GM18519 (cell line): Measurements from ENCODE around the gene VOPP1.
"Not testable (repeated sequence)": the region's sequence is repeated elsewhere in the genome, so short reads cannot be mapped to it uniquely, and the experiment has no call there.

Source experiments
- ATAC-seq: cut with Tn5 transposase; IDR thresholded peaks from one replicate; pipeline ENCODE4 v1.9.1; 2021; ENCODE audit warnings: mild to moderate bottlenecking, moderate library complexity; ENCODE audit not compliant: unreplicated experiment, low FRiP score

Gene VOPP1

GRCh38 chr7:55473932-55474331 lies 98.4 kb downstream of the VOPP1 start:
- no peak for ATAC-seq

- no peak for ATAC-seq
Observed at GRCh38 chr7:55472928-55473725, 99.2 kb downstream of the VOPP1 start.

- not testable (repeated sequence) for ATAC-seq
Observed at GRCh38 chr7:55472406-55472805, 99.9 kb downstream of the VOPP1 start.

- ATAC-seq, result not testable (repeated sequence)
Observed at GRCh38 chr7:55471594-55471993, 100.7 kb downstream of the VOPP1 start.

GRCh38 chr7:55470261-55470660 lies 102.0 kb downstream of the VOPP1 start:
- ATAC-seq, result no peak

- ATAC-seq, result no peak
Observed at GRCh38 chr7:55469721-55470120, 102.6 kb downstream of the VOPP1 start.

GRCh38 chr7:55469271-55469681 lies 103.0 kb downstream of the VOPP1 start:
- ATAC-seq, result no peak

GRCh38 chr7:55468495-55468894 lies 103.8 kb downstream of the VOPP1 start:
- no peak for ATAC-seq

- no peak for ATAC-seq
Observed at GRCh38 chr7:55467047-55467593, 105.2 kb downstream of the VOPP1 start.

- no peak for ATAC-seq
Observed at GRCh38 chr7:55465691-55466090, 106.6 kb downstream of the VOPP1 start.

- ATAC-seq, result no peak
Observed at GRCh38 chr7:55464422-55464821, 107.9 kb downstream of the VOPP1 start.

GRCh38 chr7:55463686-55464262 lies 108.5 kb downstream of the VOPP1 start:
- ATAC-seq, result no peak

- no peak for ATAC-seq
Observed at GRCh38 chr7:55458351-55458750, 114.0 kb downstream of the VOPP1 start.

- no peak for ATAC-seq
Observed at GRCh38 chr7:55457801-55458200, 114.5 kb downstream of the VOPP1 start.

GRCh38 chr7:55452971-55453370 lies 119.3 kb downstream of the VOPP1 start:
- ATAC-seq, result no peak

GRCh38 chr7:55449992-55450535 lies 122.2 kb downstream of the VOPP1 start:
- no peak for ATAC-seq

- no peak for ATAC-seq
Observed at GRCh38 chr7:55449205-55449991, 122.9 kb downstream of the VOPP1 start.

GRCh38 chr7:55448526-55448925 lies 123.8 kb downstream of the VOPP1 start:
- ATAC-seq, result no peak

GRCh38 chr7:55444786-55445185 lies 127.5 kb downstream of the VOPP1 start:
- no peak for ATAC-seq

GRCh38 chr7:55441774-55442522 lies 130.4 kb downstream of the VOPP1 start:
- no peak for ATAC-seq
